HCT116 (cell line): ENCODE results near the gene PLA2G4B. TPM values are rescaled to one million over a fixed set of nuclear protein-coding genes. Genes with fewer than 3 reads are reported as not detected.

Source experiments
- ATAC-seq: fragments of 200-7000 bp; cut with Tn5 transposase; 2 replicates; pipeline ENCODE4 v1.9.1; 2020; ENCODE audit warnings: mild to moderate bottlenecking, moderate library complexity
- BruUV-seq: library from RNA; stranded (reverse); fragments of 400-500 nt; replicated peaks from 2 replicates; lab custom pipeline; 2021; lab: Mats Ljungman, UMichigan
- CTCF ChIA-PET: fragments of 300-600 bp; sonication (Branson Sonifier 250); formaldehyde crosslinking; loops from one replicate; lab custom pipeline; 2021; ENCODE audit warnings: antibody characterized with exemption; lab: Charles Lee
- POLR2A ChIA-PET: fragments of 300-600, 350-600 bp; sonication (Branson Sonifier 250); formaldehyde crosslinking; loops from one replicate; lab custom pipeline; 2021; ENCODE audit warnings: antibody characterized with exemption; lab: Charles Lee
- RAD21 ChIA-PET, 2 experiments: fragments of 300-600 bp; sonication (Branson Sonifier 250); formaldehyde crosslinking; loops; one replicate each; lab custom pipeline; 2023; ENCODE audit warnings: low total read pairs in 2 of 2; ENCODE audit not compliant: uncharacterized antibody in 2 of 2, unreplicated experiment in 2 of 2, low non-redundant PET in 1 of 2; lab: Charles Lee
- DNase-seq: peaks from one replicate; pipeline ENCODE4 v3.0.0-alpha.2; 2010; ENCODE audit warnings: low read depth, low spot score
- H2AFZ ChIP-seq: fragments of 200-600 bp; shearing (Covaris generic), sonication (generic); 2 replicates; pipeline ENCODE4 v1.6.1; 2017; ENCODE audit warnings: low read depth, mixed run types, mixed read lengths, antibody characterized with exemption, low read length; ENCODE audit not compliant: poor library complexity, severe bottlenecking
- H3K27ac ChIP-seq: 2 replicates; pipeline ENCODE4 v1.5.1; 2012; ENCODE audit warnings: low read depth, low read length
- H3K27me3 ChIP-seq: fragments of 200-600 bp; sonication (generic); 2 replicates; pipeline ENCODE4 v1.6.1; 2016; ENCODE audit warnings: mixed run types, low read length, mixed read lengths; ENCODE audit not compliant: insufficient read depth
- H3K36me3 ChIP-seq, 2 experiments: fragments of 200-500 bp in 1 of 2; fragments of 200-600 bp in 1 of 2; sonication (Bioruptor generic) in 1 of 2; sonication (generic) in 1 of 2; 2 replicates each; pipeline versions ENCODE4 v1.5.1 to v1.6.1; 2014 to 2016; ENCODE audit warnings: low read length in 2 of 2, inconsistent platforms in 1 of 2, mixed read lengths in 1 of 2, mixed run types in 1 of 2; ENCODE audit not compliant: insufficient read depth in 2 of 2, control insufficient read depth in 1 of 2
- H3K4me1 ChIP-seq, 2 experiments: fragments of 200-600 bp in 1 of 2; sonication (generic) in 1 of 2; 2 replicates each; pipeline versions ENCODE4 v1.5.1 to v1.6.1; 2012 to 2017; ENCODE audit warnings: low read length in 2 of 2, inconsistent platforms in 1 of 2, mild to moderate bottlenecking in 1 of 2, mixed read lengths in 1 of 2, mixed run types in 1 of 2, moderate library complexity in 1 of 2; ENCODE audit not compliant: insufficient read depth in 2 of 2, control insufficient read depth in 1 of 2
- H3K4me2 ChIP-seq: fragments of 200-600 bp; sonication (generic); 2 replicates; pipeline ENCODE4 v1.6.1; 2017; ENCODE audit warnings: mixed run types, low read length, mixed read lengths
- H3K4me3 ChIP-seq, 2 experiments: fragments of 200-600 bp in 1 of 2; sonication (generic) in 1 of 2; replicated peaks in 1 of 2; 2 replicates each; pipeline ENCODE4 v1.5.1; 2011 to 2016; ENCODE audit warnings: low read length in 2 of 2, control low read depth in 1 of 2, low read depth in 1 of 2, mild to moderate bottlenecking in 1 of 2, mixed read lengths in 1 of 2, mixed run types in 1 of 2
- H3K79me2 ChIP-seq: fragments of 200-600 bp; sonication (generic); 2 replicates; pipeline ENCODE4 v1.6.1; 2017; ENCODE audit warnings: mild to moderate bottlenecking, mixed run types, low read length, moderate library complexity, mixed read lengths; ENCODE audit not compliant: insufficient read depth
- H3K9ac ChIP-seq: fragments of 200-600 bp; sonication (generic); 2 replicates; pipeline ENCODE4 v1.6.1; 2016; ENCODE audit warnings: low read length, mixed read lengths
- H3K9me2 ChIP-seq: fragments of 200-600 bp; sonication (generic), shearing (Covaris generic); 2 replicates; pipeline ENCODE4 v1.6.1; 2017; ENCODE audit warnings: mixed run types, mild to moderate bottlenecking, moderate library complexity; ENCODE audit not compliant: insufficient read depth
- H3K9me3 ChIP-seq, 2 experiments: fragments of 200-500 bp in 1 of 2; fragments of 200-600 bp in 1 of 2; sonication (Bioruptor generic) in 1 of 2; sonication (generic) in 1 of 2; 2 replicates each; pipeline ENCODE4 v1.6.1; 2014 to 2017; ENCODE audit warnings: low read length in 2 of 2, mixed read lengths in 2 of 2, inconsistent platforms in 1 of 2, low read depth in 1 of 2, mild to moderate bottlenecking in 1 of 2, mixed run types in 1 of 2, moderate library complexity in 1 of 2; ENCODE audit not compliant: control insufficient read depth in 1 of 2, insufficient read depth in 1 of 2
- H4K20me1 ChIP-seq: fragments of 200-600 bp; sonication (generic), shearing (Covaris generic); 2 replicates; pipeline ENCODE4 v1.6.1; 2017; ENCODE audit warnings: mixed run types, mild to moderate bottlenecking, moderate library complexity; ENCODE audit not compliant: insufficient read depth
- EZH2 ChIP-seq: fragments of 200-600 bp; sonication (generic); IDR thresholded peaks from 2 replicates; pipeline ENCODE4 v1.6.1; 2017; ENCODE audit warnings: antibody characterized with exemption, mixed run types
- FOSL1 ChIP-seq: IDR thresholded peaks from 2 replicates; pipeline ENCODE4 v1.6.1; 2012; ENCODE audit warnings: low read depth
- RAD21 ChIP-seq: IDR thresholded peaks from 2 replicates; pipeline ENCODE4 v1.6.1; 2012; ENCODE audit warnings: low read depth, mild to moderate bottlenecking
- REST ChIP-seq: IDR thresholded peaks from 2 replicates; pipeline ENCODE4 v1.6.1; 2012; ENCODE audit warnings: low read depth
- SIN3A ChIP-seq: IDR thresholded peaks from 2 replicates; pipeline ENCODE4 v1.6.1; 2012; ENCODE audit warnings: low read depth
- TCF7L2 ChIP-seq: IDR thresholded peaks from 2 replicates; pipeline ENCODE4 v1.7.0; 2011; ENCODE audit warnings: borderline replicate concordance, inconsistent platforms; ENCODE audit not compliant: insufficient read depth, insufficient read length; ENCODE audit errors: extremely low read depth
- ZFX ChIP-seq: fragments of 450-650 bp; IDR thresholded peaks from 2 replicates; pipeline ENCODE4 v1.6.1; 2017
- ZNF274 ChIP-seq: fragments of 200-500 bp; sonication (Bioruptor generic); IDR thresholded peaks from 2 replicates; pipeline ENCODE4 v1.6.1; 2014; ENCODE audit warnings: mild to moderate bottlenecking, low read depth, low read length, inconsistent platforms
- intact Hi-C: fragments of 100-400 bp; cut with micrococcal nuclease; formaldehyde crosslinking; loops from 2 replicates; pipeline ENCODE4 v1.10.0; 2022
- total RNA-seq: library from RNA; stranded (reverse); gene quantifications from one replicate; pipeline ENCODE4 v1.2.1, GENCODE V29; 2021; ENCODE audit not compliant: unreplicated experiment
- TF ChIP-seq, protein P1 (sequence below): IDR thresholded peaks from 2 replicates; pipeline ENCODE4 v1.6.1; 2012

The PLA2G4B gene
- total RNA-seq, 1 experiment from 2014 or later = 4.7 TPM

GRCh38 chr15:41798607-41799487 is 39.8 kb upstream of the PLA2G4B start:
- H3K4me2 ChIP-seq = peak overlapping the region; percentile 57
- no peak overlapping the region for H2AFZ ChIP-seq
- ChIA-PET RAD21 (no interaction called here), POLR2A (no interaction called here)
- no peaks in the 10 kb centered on the region for H4K20me1 ChIP-seq
- H3K9me3 ChIP-seq = no peaks in the 10 kb centered on the region
- H3K4me1 ChIP-seq = peaks cover 5 to 30% of the 10 kb centered on the region in 2 experiments; a peak in 3 of 4 replicates
- H3K27me3 ChIP-seq = no peaks in the 10 kb centered on the region
- TF ChIP-seq ZNF274 (no peak), REST (no peak), TCF7L2 (no peak), EZH2 (no peak), ZFX (no peak), FOSL1 (no peak), SIN3A (no peak), RAD21 (no peak)
- TF ChIP-seq, protein P1, sequence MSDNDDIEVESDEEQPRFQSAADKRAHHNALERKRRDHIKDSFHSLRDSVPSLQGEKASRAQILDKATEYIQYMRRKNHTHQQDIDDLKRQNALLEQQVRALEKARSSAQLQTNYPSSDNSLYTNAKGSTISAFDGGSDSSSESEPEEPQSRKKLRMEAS = no peak
- TF ChIP-seq, all 23 proteins: peak for 0
- no TSS peak for BruUV-seq
- H3K27ac ChIP-seq = no peak overlapping the region
- H3K36me3 ChIP-seq = 0 out of 4 replicates have a peak, but pooled peaks cover 0 to 8% of the 10 kb centered on the region in 2 experiments
- ATAC-seq = peak; percentile 60
- intact Hi-C loops = no loop called here
- no peaks in the 10 kb centered on the region for H3K9me2 ChIP-seq
- no peaks in the 10 kb centered on the region for H3K79me2 ChIP-seq
- no peak for DNase-seq
- no peak overlapping the region for H3K9ac ChIP-seq
- CTCF ChIA-PET = no interaction called here
- H3K4me3 ChIP-seq = no peak overlapping the region; a peak in 1 of 4 replicates
